BLaER1 treated with 17β-estradiol and CSF1 and Interleukin-3, amounts not matched to agents 10 nM and 100 nM (cell line): ENCODE measurements around the gene LRRC59.
A peak's percentile ranks its signal among the peaks of the same experiment; 100 is the strongest.

ENCODE experiments used
- H3K27ac ChIP-seq, 11 experiments: shearing (Covaris generic); formaldehyde crosslinking; 2 replicates each; pipeline ENCODE4 v1.8.1; 2022
- H3K27me3 ChIP-seq, 11 experiments: shearing (Covaris generic); formaldehyde crosslinking; 2 replicates each; pipeline ENCODE4 v1.8.1; 2022
- H3K36me3 ChIP-seq, 11 experiments: shearing (Covaris generic); formaldehyde crosslinking; 2 replicates each; pipeline ENCODE4 v1.8.1; 2022
- H3K4me1 ChIP-seq, 10 experiments: shearing (Covaris generic); formaldehyde crosslinking; 2 replicates each; pipeline ENCODE4 v1.8.1; 2022
- H3K4me2 ChIP-seq, 11 experiments: shearing (Covaris generic); formaldehyde crosslinking; 2 replicates each; pipeline ENCODE4 v1.8.1; 2022
- H3K4me3 ChIP-seq, 10 experiments: shearing (Covaris generic); formaldehyde crosslinking; 2 replicates each; pipeline ENCODE4 v1.8.1; 2022
- H3K9ac ChIP-seq, 11 experiments: shearing (Covaris generic); formaldehyde crosslinking; 2 replicates each; pipeline ENCODE4 v1.8.1; 2022
- H3K9me3 ChIP-seq, 11 experiments: shearing (Covaris generic); formaldehyde crosslinking; replicated peaks in 1 of 11; 2 replicates each; pipeline ENCODE4 v1.8.1; 2022
- H4K20me1 ChIP-seq, 11 experiments: shearing (Covaris generic); formaldehyde crosslinking; 2 replicates each; pipeline ENCODE4 v1.8.1; 2022
- Cebpa-rat ChIP-seq, 11 experiments: shearing (Covaris generic); IDR thresholded peaks; 2 replicates each; pipeline ENCODE4 v1.8.1; 2022

Gene LRRC59

DNA sequence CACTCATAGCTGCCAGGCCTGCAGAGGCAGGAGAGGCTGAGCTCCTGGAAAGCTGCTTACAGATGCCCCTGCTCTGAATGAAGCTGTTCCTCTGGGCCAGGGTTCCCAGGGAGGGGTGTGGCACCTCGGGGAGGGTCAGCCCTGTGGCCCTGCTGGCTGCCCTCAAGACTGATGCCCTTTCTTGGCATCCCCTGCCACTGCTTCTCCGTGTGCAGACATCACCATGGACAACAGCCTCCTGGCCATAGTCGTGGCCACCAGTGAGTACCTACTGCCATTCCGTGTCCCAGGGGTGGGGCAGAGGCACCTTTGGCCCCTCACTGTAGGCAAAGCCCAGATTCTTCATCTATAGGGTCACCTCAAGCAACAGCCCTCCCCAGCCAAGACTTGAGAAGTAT lies 33.3 kb downstream of the LRRC59 start:
- no peak overlapping the region for H3K4me2 ChIP-seq
- H3K4me3 ChIP-seq: no peak overlapping the region
- H3K9me3 ChIP-seq: no peaks in the 10 kb centered on the region
- peaks cover 9 to 90% (median 61%) of the 10 kb centered on the region in 11 experiments; a peak in 20 of 22 replicates for H4K20me1 ChIP-seq
- H3K4me1 ChIP-seq: peaks cover 6 to 34% (median 26%) of the 10 kb centered on the region in 10 experiments
- H3K9ac ChIP-seq: peak overlapping the region in 1 of 11 experiments; percentile 0; a peak in 2 of 22 replicates
- TF ChIP-seq Cebpa-rat (IDR thresholded peaks at IDR 0.05): no peak
- no peak overlapping the region for H3K27ac ChIP-seq
- no peaks in the 10 kb centered on the region for H3K27me3 ChIP-seq
- peaks cover 63 to 83% (median 69%) of the 10 kb centered on the region in 11 experiments for H3K36me3 ChIP-seq

DNA sequence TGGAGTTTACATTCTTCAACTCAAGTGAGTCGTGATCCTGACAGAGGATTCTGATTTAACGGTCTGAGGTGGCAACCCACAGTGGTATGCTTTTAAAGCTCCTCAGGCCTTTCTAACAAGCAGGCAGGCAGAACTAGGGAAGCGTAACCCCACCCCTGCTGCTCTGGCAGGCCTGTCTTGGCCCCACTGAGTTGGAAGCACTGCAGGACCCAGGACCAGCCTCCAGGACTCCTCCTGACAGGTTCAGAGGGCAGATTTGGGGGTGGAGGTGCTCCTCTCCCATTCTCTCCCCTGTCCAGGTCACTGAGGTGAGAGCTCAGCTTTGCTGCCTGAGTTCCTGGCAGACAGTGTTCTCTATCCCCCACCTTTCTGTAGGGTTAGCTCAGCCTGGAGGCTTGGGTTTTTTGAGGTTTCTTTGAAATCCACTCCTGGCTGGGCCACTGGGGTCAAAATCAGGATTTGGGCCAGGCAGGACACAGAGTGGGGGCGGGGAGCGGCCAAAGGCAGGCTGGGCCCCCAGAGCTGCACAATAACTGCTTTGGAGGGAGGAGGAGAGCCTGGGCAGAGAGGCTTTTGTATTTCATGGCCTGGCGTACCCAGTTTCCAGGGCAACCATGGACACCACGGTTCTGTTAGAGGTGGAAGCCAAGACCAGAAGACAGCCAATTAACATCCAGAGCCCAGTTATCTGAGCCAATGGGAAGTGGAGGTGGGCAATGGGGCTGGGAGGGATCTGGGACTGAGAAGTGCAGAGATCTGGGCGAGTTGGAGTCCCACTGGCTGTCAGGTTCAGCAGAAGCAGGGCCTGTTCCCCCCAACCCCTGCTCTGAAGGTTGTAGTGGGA lies 33.9 kb downstream of the LRRC59 start:
- TF ChIP-seq Cebpa-rat (IDR thresholded peaks at IDR 0.05): no peak
- peaks cover 63 to 83% (median 69%) of the 10 kb centered on the region in 11 experiments for H3K36me3 ChIP-seq
- peak overlapping the region in 1 of 11 experiments; percentile 0; a peak in 1 of 22 replicates for H3K9ac ChIP-seq
- no peaks in the 10 kb centered on the region for H3K27me3 ChIP-seq
- H3K9me3 ChIP-seq: no peaks in the 10 kb centered on the region
- H3K4me1 ChIP-seq: peaks cover 6 to 34% (median 26%) of the 10 kb centered on the region in 10 experiments
- no peak overlapping the region for H3K4me2 ChIP-seq
- H4K20me1 ChIP-seq: peaks cover 9 to 96% (median 66%) of the 10 kb centered on the region in 11 experiments; a peak in 20 of 22 replicates
- H3K4me3 ChIP-seq: no peak overlapping the region
- no peak overlapping the region for H3K27ac ChIP-seq

DNA sequence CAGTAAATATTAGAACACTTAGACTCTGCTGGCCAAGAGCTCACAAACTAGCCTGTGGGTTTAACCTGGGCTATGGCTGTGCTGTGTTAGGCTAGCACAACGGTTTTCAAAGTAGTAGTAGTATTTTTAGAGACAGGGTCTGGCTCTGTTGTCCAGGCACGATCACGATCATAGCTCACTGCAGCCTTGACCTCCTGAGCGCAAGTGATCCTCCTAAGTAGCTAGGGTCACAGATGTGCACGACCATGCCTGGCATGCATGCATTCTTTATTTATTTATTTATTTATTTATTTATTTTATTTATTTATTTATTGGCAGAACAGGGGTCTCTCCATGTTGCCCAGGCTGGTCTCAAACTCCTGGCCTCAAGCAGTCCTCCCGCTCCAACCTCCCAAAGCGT lies 34.7 kb downstream of the LRRC59 start:
- Histone ChIP-seq H3K27me3 (no peaks in the 10 kb centered on the region), H3K36me3 (peaks cover 63 to 83% (median 69%) of the 10 kb centered on the region in 11 experiments), H3K4me2 (peak overlapping the region in 6 of 11 experiments; percentile 1 to 42 (median 24); a peak in 7 of 22 replicates), H3K4me3 (no peak overlapping the region), H3K4me1 (peaks cover 6 to 34% (median 26%) of the 10 kb centered on the region in 10 experiments), H3K9ac (peak overlapping the region in 1 of 11 experiments; percentile 34; a peak in 1 of 22 replicates), H3K9me3 (no peaks in the 10 kb centered on the region), H4K20me1 (peaks cover 9 to 97% (median 70%) of the 10 kb centered on the region in 11 experiments; a peak in 20 of 22 replicates), H3K27ac (no peak overlapping the region)
- TF ChIP-seq Cebpa-rat (IDR thresholded peaks at IDR 0.05): no peak

DNA sequence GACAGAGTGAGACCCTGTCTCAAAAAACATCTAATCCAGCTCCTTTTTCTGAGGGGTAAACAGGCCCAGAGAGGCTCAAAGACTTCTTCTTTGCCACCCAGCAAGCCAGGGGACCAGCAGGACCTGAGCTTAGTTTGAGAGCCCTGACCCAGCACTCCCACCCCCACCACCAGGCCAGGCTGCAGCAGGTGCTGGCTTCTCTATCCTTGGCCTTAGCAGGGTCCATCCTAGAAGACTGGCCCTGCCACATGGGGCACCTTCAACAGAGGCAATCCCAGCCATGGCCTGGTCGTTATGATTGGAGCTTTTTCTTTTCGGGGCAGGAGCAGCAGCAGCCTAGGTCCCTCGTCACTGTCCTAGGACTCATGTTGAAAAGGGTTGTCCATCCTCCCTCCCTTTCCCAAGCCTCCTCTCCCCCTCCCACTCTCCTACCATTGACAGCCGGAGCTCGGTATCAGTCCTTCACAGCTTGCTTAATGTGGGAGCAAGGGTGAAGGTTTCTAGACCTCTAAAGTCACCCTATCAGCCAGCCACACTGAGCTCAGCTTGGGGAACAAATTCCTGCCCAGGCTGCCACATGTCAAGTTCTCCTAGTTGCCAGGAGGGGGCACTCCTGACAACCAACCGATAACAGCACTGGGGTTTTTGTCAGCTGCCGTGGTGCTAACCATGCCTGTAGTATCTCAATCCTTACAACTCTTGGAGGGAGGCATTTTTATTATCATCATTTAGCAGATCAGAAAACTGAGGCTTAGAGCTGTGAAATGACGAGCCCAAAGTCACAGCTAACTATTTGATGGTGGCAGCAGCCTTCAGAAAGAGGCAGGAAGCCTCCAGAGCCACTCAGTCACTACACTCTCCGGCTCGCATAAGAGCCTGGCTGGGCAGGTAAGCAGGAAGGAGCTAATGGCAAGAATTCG lies 35.5 kb downstream of the LRRC59 start:
- H3K27ac ChIP-seq: no peak overlapping the region; a peak in 1 of 22 replicates
- H3K9me3 ChIP-seq: no peaks in the 10 kb centered on the region
- no peak for TF ChIP-seq Cebpa-rat (IDR thresholded peaks at IDR 0.05)
- no peaks in the 10 kb centered on the region for H3K27me3 ChIP-seq
- H3K36me3 ChIP-seq: peaks cover 63 to 83% (median 69%) of the 10 kb centered on the region in 11 experiments
- peak overlapping the region in 3 of 11 experiments; percentile 8 to 34 (median 24); a peak in 4 of 22 replicates for H3K9ac ChIP-seq
- H3K4me1 ChIP-seq: peaks cover 6 to 28% (median 25%) of the 10 kb centered on the region in 10 experiments
- peak overlapping the region in 6 of 11 experiments; percentile 1 to 42 (median 24); a peak in 9 of 22 replicates for H3K4me2 ChIP-seq
- no peak overlapping the region for H3K4me3 ChIP-seq
- H4K20me1 ChIP-seq: peaks cover 9 to 97% (median 68%) of the 10 kb centered on the region in 11 experiments; a peak in 20 of 22 replicates

DNA sequence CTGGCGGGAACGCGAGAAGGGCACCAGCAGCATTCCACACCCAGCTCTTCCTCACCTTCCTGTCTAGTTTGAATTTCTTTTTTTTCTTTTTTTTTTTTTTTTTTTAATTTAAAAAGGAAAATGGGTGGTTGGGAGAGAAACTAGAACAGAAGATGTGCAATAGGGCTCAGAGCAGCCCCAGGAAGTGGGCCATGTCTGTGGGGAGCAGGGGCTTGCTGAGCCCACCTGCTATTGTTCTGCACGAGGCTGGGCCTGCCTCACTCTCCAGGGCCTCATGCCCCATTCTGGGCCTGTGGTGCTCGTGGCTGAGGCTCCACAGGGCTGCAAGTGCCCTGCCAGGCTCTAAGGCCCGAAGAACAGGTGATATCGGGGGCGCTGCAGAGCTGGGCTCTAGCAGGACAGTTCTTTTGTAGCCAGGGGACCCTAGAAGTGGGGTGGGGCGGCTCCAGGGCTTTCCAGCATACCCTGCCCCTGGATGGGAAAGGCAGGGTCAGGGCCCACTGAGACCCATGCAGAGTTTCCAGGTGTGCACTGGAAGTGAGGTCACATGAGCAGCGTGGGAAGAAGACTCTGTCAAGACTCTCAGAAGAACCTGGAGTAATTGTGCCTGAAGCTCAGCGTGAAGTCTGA lies 36.7 kb downstream of the LRRC59 start:
- no peak overlapping the region for H3K27ac ChIP-seq
- no peaks in the 10 kb centered on the region for H3K27me3 ChIP-seq
- no peak overlapping the region; a peak in 1 of 22 replicates for H3K9ac ChIP-seq
- H3K4me2 ChIP-seq: no peak overlapping the region
- TF ChIP-seq Cebpa-rat (IDR thresholded peaks at IDR 0.05): no peak
- peaks cover 8 to 97% (median 68%) of the 10 kb centered on the region in 11 experiments; a peak in 20 of 22 replicates for H4K20me1 ChIP-seq
- H3K4me3 ChIP-seq: no peak overlapping the region
- H3K4me1 ChIP-seq: peaks cover 6 to 23% (median 14%) of the 10 kb centered on the region in 10 experiments
- H3K9me3 ChIP-seq: no peaks in the 10 kb centered on the region
- peaks cover 63 to 83% (median 71%) of the 10 kb centered on the region in 11 experiments for H3K36me3 ChIP-seq

DNA sequence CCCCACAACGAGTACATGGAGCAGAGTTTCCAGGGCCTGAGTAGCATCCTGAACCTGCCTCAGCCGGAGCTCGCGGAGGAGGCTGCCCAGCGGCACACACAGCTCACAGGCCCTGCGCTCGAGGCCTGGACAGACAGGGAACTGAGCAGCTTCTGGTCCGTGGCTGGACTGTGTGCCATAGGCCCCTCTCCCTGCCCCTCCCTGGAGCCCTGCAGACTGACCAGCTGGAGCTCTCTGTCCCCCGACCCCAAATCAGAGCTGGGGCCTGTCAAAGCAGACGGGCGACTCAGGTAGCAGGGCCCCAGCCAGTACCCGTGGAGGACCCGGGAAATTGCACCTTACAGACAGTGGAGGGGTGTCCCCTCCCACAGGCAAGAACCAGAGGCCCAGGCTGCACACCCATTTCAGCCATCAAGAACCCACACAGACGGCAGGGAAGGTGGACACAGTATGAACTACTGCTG lies 37.3 kb downstream of the LRRC59 start:
- no peak overlapping the region for H3K4me2 ChIP-seq
- H3K27me3 ChIP-seq: no peaks in the 10 kb centered on the region
- H3K36me3 ChIP-seq: peaks cover 63 to 83% (median 74%) of the 10 kb centered on the region in 11 experiments
- TF ChIP-seq Cebpa-rat (IDR thresholded peaks at IDR 0.05): no peak
- no peak overlapping the region for H3K9ac ChIP-seq
- H3K4me1 ChIP-seq: peaks cover 6 to 17% (median 9%) of the 10 kb centered on the region in 10 experiments
- no peak overlapping the region for H3K4me3 ChIP-seq
- H3K27ac ChIP-seq: no peak overlapping the region
- no peaks in the 10 kb centered on the region for H3K9me3 ChIP-seq
- H4K20me1 ChIP-seq: peaks cover 3 to 97% (median 66%) of the 10 kb centered on the region in 11 experiments; a peak in 20 of 22 replicates

DNA sequence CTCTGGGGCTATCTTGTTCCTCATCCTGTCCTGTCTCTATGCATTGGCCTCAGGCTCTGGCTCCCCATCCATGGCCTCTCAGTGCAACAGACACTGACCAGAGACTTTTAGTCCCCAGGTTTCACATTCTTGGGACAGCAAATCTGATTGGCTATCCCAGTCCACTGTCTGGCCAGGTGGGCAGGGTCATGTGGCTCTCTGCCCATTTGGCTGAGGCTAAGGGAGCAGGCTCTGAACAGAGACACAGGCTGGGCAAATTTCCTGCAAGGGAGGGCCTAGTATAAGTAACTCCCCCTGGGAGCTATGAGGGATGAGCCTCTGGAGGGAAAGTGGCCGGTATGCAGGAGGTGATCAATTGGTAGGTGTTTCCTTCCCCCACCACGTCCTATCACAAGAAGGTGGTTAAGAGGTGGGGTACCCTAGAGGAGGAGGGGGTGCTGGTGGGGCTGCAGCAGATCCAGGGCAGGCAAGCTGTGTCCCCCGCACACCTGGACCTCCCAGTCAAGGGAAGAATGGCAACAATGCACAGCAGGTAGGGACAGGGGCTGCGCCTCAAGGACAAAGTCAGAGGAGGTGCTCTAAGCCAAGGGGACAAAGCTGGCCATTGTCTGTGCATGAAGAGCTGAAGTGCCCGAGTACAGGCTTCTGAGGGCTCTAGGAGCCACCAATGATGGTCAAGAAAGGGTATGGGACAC lies 38.2 kb downstream of the LRRC59 start:
- H3K4me3 ChIP-seq: no peak overlapping the region
- no peak for TF ChIP-seq Cebpa-rat (IDR thresholded peaks at IDR 0.05)
- H3K9me3 ChIP-seq: no peaks in the 10 kb centered on the region
- no peaks in the 10 kb centered on the region for H3K27me3 ChIP-seq
- H3K9ac ChIP-seq: no peak overlapping the region
- peaks cover 69 to 83% (median 76%) of the 10 kb centered on the region in 11 experiments for H3K36me3 ChIP-seq
- H3K4me2 ChIP-seq: no peak overlapping the region
- H3K27ac ChIP-seq: no peak overlapping the region
- peaks cover 3 to 97% (median 66%) of the 10 kb centered on the region in 11 experiments; a peak in 20 of 22 replicates for H4K20me1 ChIP-seq
- peaks cover 6 to 17% (median 7%) of the 10 kb centered on the region in 10 experiments; a peak in 19 of 20 replicates for H3K4me1 ChIP-seq
